HCT116 (cell line): ENCODE results near the gene CFAP300. TPM values are rescaled to one million over a fixed set of nuclear protein-coding genes. Genes with fewer than 3 reads are reported as not detected.

Source experiments
- ATAC-seq: fragments of 200-7000 bp; cut with Tn5 transposase; 2 replicates; pipeline ENCODE4 v1.9.1; 2020; ENCODE audit warnings: mild to moderate bottlenecking, moderate library complexity
- BruUV-seq: library from RNA; stranded (reverse); fragments of 400-500 nt; replicated peaks from 2 replicates; lab custom pipeline; 2021; lab: Mats Ljungman, UMichigan
- CTCF ChIA-PET: fragments of 300-600 bp; sonication (Branson Sonifier 250); formaldehyde crosslinking; loops from one replicate; lab custom pipeline; 2021; ENCODE audit warnings: antibody characterized with exemption; lab: Charles Lee
- POLR2A ChIA-PET: fragments of 300-600, 350-600 bp; sonication (Branson Sonifier 250); formaldehyde crosslinking; loops from one replicate; lab custom pipeline; 2021; ENCODE audit warnings: antibody characterized with exemption; lab: Charles Lee
- RAD21 ChIA-PET, 2 experiments: fragments of 300-600 bp; sonication (Branson Sonifier 250); formaldehyde crosslinking; loops; one replicate each; lab custom pipeline; 2023; ENCODE audit warnings: low total read pairs in 2 of 2; ENCODE audit not compliant: uncharacterized antibody in 2 of 2, unreplicated experiment in 2 of 2, low non-redundant PET in 1 of 2; lab: Charles Lee
- DNase-seq: peaks from one replicate; pipeline ENCODE4 v3.0.0-alpha.2; 2010; ENCODE audit warnings: low read depth, low spot score
- H2AFZ ChIP-seq: fragments of 200-600 bp; shearing (Covaris generic), sonication (generic); 2 replicates; pipeline ENCODE4 v1.6.1; 2017; ENCODE audit warnings: low read depth, mixed run types, mixed read lengths, antibody characterized with exemption, low read length; ENCODE audit not compliant: poor library complexity, severe bottlenecking
- H3K27ac ChIP-seq: 2 replicates; pipeline ENCODE4 v1.5.1; 2012; ENCODE audit warnings: low read depth, low read length
- H3K27me3 ChIP-seq: fragments of 200-600 bp; sonication (generic); 2 replicates; pipeline ENCODE4 v1.6.1; 2016; ENCODE audit warnings: mixed run types, low read length, mixed read lengths; ENCODE audit not compliant: insufficient read depth
- H3K36me3 ChIP-seq, 2 experiments: fragments of 200-500 bp in 1 of 2; fragments of 200-600 bp in 1 of 2; sonication (Bioruptor generic) in 1 of 2; sonication (generic) in 1 of 2; 2 replicates each; pipeline versions ENCODE4 v1.5.1 to v1.6.1; 2014 to 2016; ENCODE audit warnings: low read length in 2 of 2, inconsistent platforms in 1 of 2, mixed read lengths in 1 of 2, mixed run types in 1 of 2; ENCODE audit not compliant: insufficient read depth in 2 of 2, control insufficient read depth in 1 of 2
- H3K4me1 ChIP-seq, 2 experiments: fragments of 200-600 bp in 1 of 2; sonication (generic) in 1 of 2; 2 replicates each; pipeline versions ENCODE4 v1.5.1 to v1.6.1; 2012 to 2017; ENCODE audit warnings: low read length in 2 of 2, inconsistent platforms in 1 of 2, mild to moderate bottlenecking in 1 of 2, mixed read lengths in 1 of 2, mixed run types in 1 of 2, moderate library complexity in 1 of 2; ENCODE audit not compliant: insufficient read depth in 2 of 2, control insufficient read depth in 1 of 2
- H3K4me2 ChIP-seq: fragments of 200-600 bp; sonication (generic); 2 replicates; pipeline ENCODE4 v1.6.1; 2017; ENCODE audit warnings: mixed run types, low read length, mixed read lengths
- H3K4me3 ChIP-seq, 2 experiments: fragments of 200-600 bp in 1 of 2; sonication (generic) in 1 of 2; replicated peaks in 1 of 2; 2 replicates each; pipeline ENCODE4 v1.5.1; 2011 to 2016; ENCODE audit warnings: low read length in 2 of 2, control low read depth in 1 of 2, low read depth in 1 of 2, mild to moderate bottlenecking in 1 of 2, mixed read lengths in 1 of 2, mixed run types in 1 of 2
- H3K79me2 ChIP-seq: fragments of 200-600 bp; sonication (generic); 2 replicates; pipeline ENCODE4 v1.6.1; 2017; ENCODE audit warnings: mild to moderate bottlenecking, mixed run types, low read length, moderate library complexity, mixed read lengths; ENCODE audit not compliant: insufficient read depth
- H3K9ac ChIP-seq: fragments of 200-600 bp; sonication (generic); 2 replicates; pipeline ENCODE4 v1.6.1; 2016; ENCODE audit warnings: low read length, mixed read lengths
- H3K9me2 ChIP-seq: fragments of 200-600 bp; sonication (generic), shearing (Covaris generic); 2 replicates; pipeline ENCODE4 v1.6.1; 2017; ENCODE audit warnings: mixed run types, mild to moderate bottlenecking, moderate library complexity; ENCODE audit not compliant: insufficient read depth
- H3K9me3 ChIP-seq, 2 experiments: fragments of 200-500 bp in 1 of 2; fragments of 200-600 bp in 1 of 2; sonication (Bioruptor generic) in 1 of 2; sonication (generic) in 1 of 2; 2 replicates each; pipeline ENCODE4 v1.6.1; 2014 to 2017; ENCODE audit warnings: low read length in 2 of 2, mixed read lengths in 2 of 2, inconsistent platforms in 1 of 2, low read depth in 1 of 2, mild to moderate bottlenecking in 1 of 2, mixed run types in 1 of 2, moderate library complexity in 1 of 2; ENCODE audit not compliant: control insufficient read depth in 1 of 2, insufficient read depth in 1 of 2
- H4K20me1 ChIP-seq: fragments of 200-600 bp; sonication (generic), shearing (Covaris generic); 2 replicates; pipeline ENCODE4 v1.6.1; 2017; ENCODE audit warnings: mixed run types, mild to moderate bottlenecking, moderate library complexity; ENCODE audit not compliant: insufficient read depth
- CTCF ChIP-seq, 3 experiments: fragments of 200-600 bp in 1 of 3; sonication (generic) in 1 of 3; IDR thresholded peaks in 2 of 3; conservative IDR thresholded peaks in 1 of 3; 2 replicates each; pipeline ENCODE4 v1.5.1; 2012 to 2017; ENCODE audit warnings: low read depth in 2 of 3, low read length in 2 of 3, antibody characterized with exemption in 1 of 3, borderline replicate concordance in 1 of 3, control low read depth in 1 of 3, mild to moderate bottlenecking in 1 of 3, mixed read lengths in 1 of 3, mixed run types in 1 of 3, moderate library complexity in 1 of 3; ENCODE audit not compliant: insufficient read depth in 1 of 3
- EGR1 ChIP-seq: IDR thresholded peaks from 2 replicates; pipeline ENCODE4 v1.6.1; 2012; ENCODE audit warnings: low read depth
- ELF1 ChIP-seq: IDR thresholded peaks from 2 replicates; pipeline ENCODE4 v1.6.1; 2012; ENCODE audit warnings: low read depth, borderline replicate concordance
- EZH2phosphoT487 ChIP-seq: fragments of 200-600 bp; IDR thresholded peaks from 2 replicates; pipeline ENCODE4 v1.6.1; 2018; ENCODE audit warnings: antibody characterized with exemption, borderline replicate concordance
- FOSL1 ChIP-seq: IDR thresholded peaks from 2 replicates; pipeline ENCODE4 v1.6.1; 2012; ENCODE audit warnings: low read depth
- MAX ChIP-seq: IDR thresholded peaks from 2 replicates; pipeline ENCODE4 v1.6.1; 2012
- POLR2A ChIP-seq: IDR thresholded peaks from 2 replicates; pipeline ENCODE4 v1.7.0; 2011; ENCODE audit warnings: borderline replicate concordance; ENCODE audit not compliant: insufficient read depth, insufficient read length; ENCODE audit errors: extremely low read depth
- POLR2AphosphoS5 ChIP-seq: IDR thresholded peaks from 2 replicates; pipeline ENCODE4 v1.6.1; 2011; ENCODE audit warnings: mild to moderate bottlenecking, low read depth, low read length, moderate library complexity
- TCF7L2 ChIP-seq: IDR thresholded peaks from 2 replicates; pipeline ENCODE4 v1.7.0; 2011; ENCODE audit warnings: borderline replicate concordance, inconsistent platforms; ENCODE audit not compliant: insufficient read depth, insufficient read length; ENCODE audit errors: extremely low read depth
- YY1 ChIP-seq: IDR thresholded peaks from 2 replicates; pipeline ENCODE4 v1.6.1; 2011; ENCODE audit warnings: low read length, low read depth, moderate library complexity, mild to moderate bottlenecking; ENCODE audit not compliant: insufficient replicate concordance; ENCODE audit errors: extremely low read depth
- ZNF274 ChIP-seq: fragments of 200-500 bp; sonication (Bioruptor generic); IDR thresholded peaks from 2 replicates; pipeline ENCODE4 v1.6.1; 2014; ENCODE audit warnings: mild to moderate bottlenecking, low read depth, low read length, inconsistent platforms
- intact Hi-C: fragments of 100-400 bp; cut with micrococcal nuclease; formaldehyde crosslinking; loops from 2 replicates; pipeline ENCODE4 v1.10.0; 2022
- total RNA-seq: library from RNA; stranded (reverse); gene quantifications from one replicate; pipeline ENCODE4 v1.2.1, GENCODE V29; 2021; ENCODE audit not compliant: unreplicated experiment

Gene CFAP300
- total RNA-seq, 1 experiment from 2014 or later: not detected

GRCh38 chr11:102005306-102005705, 41.9 kb upstream of the CFAP300 start:
- Histone ChIP-seq H2AFZ (no peak overlapping the region), H4K20me1 (no peaks in the 10 kb centered on the region), H3K79me2 (no peaks in the 10 kb centered on the region)
- intact Hi-C loops: loop anchor here (5.0 kb wide), 2 partner anchors 243 to 548 kb away; no protein-coding TSS in a partner anchor
- TF ChIP-seq POLR2AphosphoS5: no peak
- TF ChIP-seq ZNF274: no peak
- TF ChIP-seq EGR1: no peak
- TF ChIP-seq EZH2phosphoT487: no peak
- no peak for TF ChIP-seq MAX
- TF ChIP-seq YY1: no peak
- no peak for TF ChIP-seq ELF1
- no peak for TF ChIP-seq TCF7L2
- no peak for TF ChIP-seq CTCF (IDR thresholded peaks at IDR 0.05 in 2 of 3, conservative IDR thresholded peaks at IDR 0.05 in 1 of 3; ENCODE audit: borderline replicate concordance in 1 of 3, insufficient read depth in 1 of 3, low read depth in 2 of 3, low read length in 2 of 3)
- TF ChIP-seq POLR2A: no peak
- TF ChIP-seq FOSL1: no peak
- TF ChIP-seq, all 23 proteins: peak for 0
- ChIA-PET POLR2A (no interaction called here), CTCF (interaction anchor here (7.4 kb wide), 1 partner anchor 143 kb away, joined by 195 read pairs; no protein-coding TSS in a partner anchor), RAD21 (no interaction called here)
- no peak for DNase-seq
- Histone ChIP-seq H3K27me3 (no peaks in the 10 kb centered on the region), H3K36me3 (no peaks in the 10 kb centered on the region), H3K27ac (no peak overlapping the region), H3K4me3 (no peak overlapping the region), H3K9ac (no peak overlapping the region), H3K9me3 (no peaks in the 10 kb centered on the region), H3K9me2 (no peaks in the 10 kb centered on the region), H3K4me2 (no peak overlapping the region), H3K4me1 (peaks cover 3 to 15% of the 10 kb centered on the region in 2 experiments)
- ATAC-seq: no peak
- BruUV-seq: no TSS peak
